Measurements from ENCODE around the gene MOCS1.

The MOCS1 gene

DNA sequence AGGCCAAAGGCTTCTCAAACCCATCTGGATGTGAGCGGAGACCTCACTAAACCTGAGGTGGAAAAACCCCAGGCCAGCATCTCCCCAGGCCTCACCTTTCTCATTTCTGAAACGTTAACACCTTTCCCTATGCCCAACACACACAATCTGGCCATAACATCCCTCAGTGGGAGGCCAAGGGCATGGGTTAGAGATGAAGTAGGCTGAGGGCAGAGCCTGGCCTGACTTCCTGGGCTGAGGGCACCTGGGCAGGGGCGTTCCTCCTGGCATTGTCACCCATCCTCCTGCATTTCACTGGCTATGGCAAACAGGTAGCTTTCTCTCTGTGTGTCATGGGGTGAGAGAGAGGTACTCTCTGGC, 8.4 kb downstream of the MOCS1 start:
- DNase-seq: no peak

DNA sequence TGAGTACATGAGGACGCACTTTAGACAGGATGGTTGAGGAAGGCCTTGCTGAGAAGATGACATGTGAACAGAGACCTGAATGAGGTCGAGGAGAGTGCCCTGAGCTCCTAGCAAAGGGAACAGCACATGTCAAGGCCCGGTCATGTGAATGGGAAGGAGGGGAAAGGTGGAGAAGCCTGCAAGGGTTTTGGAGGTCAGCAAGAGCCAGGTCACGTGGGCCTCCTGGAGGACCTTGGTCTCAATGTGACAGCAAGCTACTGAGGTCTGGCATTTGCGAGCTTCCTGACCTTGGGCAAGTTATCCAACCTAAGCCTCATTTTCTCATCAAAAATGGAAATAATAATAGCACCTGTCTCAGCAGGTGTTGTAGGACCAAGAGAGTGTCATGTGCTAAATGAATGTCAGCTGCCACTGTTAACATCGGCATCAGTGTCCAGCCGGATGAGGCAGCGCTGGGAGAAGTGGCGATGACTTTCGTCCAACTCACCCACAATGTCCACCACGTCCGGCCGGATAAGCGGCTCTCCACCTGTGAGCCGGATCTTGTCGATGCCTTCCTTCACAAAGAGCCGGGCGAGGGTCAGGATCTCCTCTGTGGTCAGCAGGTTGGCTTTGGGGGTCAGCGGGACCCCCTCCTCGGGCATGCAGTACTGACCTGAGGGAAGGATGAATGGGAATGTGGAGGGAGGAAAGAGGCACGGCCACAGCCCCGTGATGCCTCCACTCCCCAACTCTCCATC, 8.9 kb downstream of the MOCS1 start:
- H3K36me3 ChIP-seq (ENCODE audit: control insufficient read depth, insufficient read depth, low read length): no peaks in the 10 kb centered on the region

More for the DNA sequence above, 8.4 kb downstream of the MOCS1 start:
- Histone ChIP-seq H3K27ac (ENCODE audit: insufficient read depth, low read length, poor library complexity, severe bottlenecking) (no peak overlapping the region), H3K36me3 (ENCODE audit: control insufficient read depth, insufficient read depth, low read length) (no peaks in the 10 kb centered on the region), H3K27me3 (replicated peaks; ENCODE audit: control insufficient read depth, insufficient read depth, low read length, poor library complexity, severe bottlenecking) (no peaks in the 10 kb centered on the region), H3K4me1 (ENCODE audit: control insufficient read depth, insufficient read depth, low read length, poor library complexity, severe bottlenecking) (no peaks in the 10 kb centered on the region), H3K4me3 (ENCODE audit: insufficient read depth, low read depth, low read length, poor library complexity, severe bottlenecking) (no peak overlapping the region), H3K9me3 (ENCODE audit: control insufficient read depth, low read length) (no peaks in the 10 kb centered on the region)

DNA sequence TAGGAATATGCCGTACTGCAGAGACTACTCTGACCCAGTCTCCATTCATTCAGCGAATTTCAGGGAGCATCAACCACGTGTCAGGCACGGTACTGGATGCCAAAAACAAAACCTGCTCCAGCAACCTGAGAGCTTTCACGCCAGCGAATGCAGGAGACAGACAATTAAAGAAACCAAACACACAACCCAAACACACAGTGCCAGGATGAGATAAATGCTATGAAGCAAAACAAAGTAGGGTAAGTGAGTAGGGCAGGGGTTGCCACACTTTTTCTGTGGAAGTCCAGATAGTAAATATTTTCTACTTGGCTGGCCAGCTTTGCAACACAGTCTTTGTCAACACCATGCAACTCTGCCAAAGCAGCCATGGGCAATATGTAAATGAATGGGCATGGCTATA, 10.0 kb downstream of the MOCS1 start:
- no peak for DNase-seq
- Histone ChIP-seq H3K27me3 (replicated peaks; ENCODE audit: control insufficient read depth, insufficient read depth, low read length, poor library complexity, severe bottlenecking) (no peaks in the 10 kb centered on the region), H3K36me3 (ENCODE audit: control insufficient read depth, insufficient read depth, low read length) (no peaks in the 10 kb centered on the region), H3K4me3 (ENCODE audit: insufficient read depth, low read depth, low read length, poor library complexity, severe bottlenecking) (no peak overlapping the region), H3K4me1 (ENCODE audit: control insufficient read depth, insufficient read depth, low read length, poor library complexity, severe bottlenecking) (no peaks in the 10 kb centered on the region), H3K9me3 (ENCODE audit: control insufficient read depth, low read length) (no peaks in the 10 kb centered on the region), H3K27ac (ENCODE audit: insufficient read depth, low read length, poor library complexity, severe bottlenecking) (no peak overlapping the region)

More for the DNA sequence above, 8.9 kb downstream of the MOCS1 start:
- Histone ChIP-seq H3K27me3 (replicated peaks; ENCODE audit: control insufficient read depth, insufficient read depth, low read length, poor library complexity, severe bottlenecking) (no peaks in the 10 kb centered on the region), H3K4me3 (ENCODE audit: insufficient read depth, low read depth, low read length, poor library complexity, severe bottlenecking) (no peak overlapping the region), H3K9me3 (ENCODE audit: control insufficient read depth, low read length) (no peaks in the 10 kb centered on the region), H3K4me1 (ENCODE audit: control insufficient read depth, insufficient read depth, low read length, poor library complexity, severe bottlenecking) (no peaks in the 10 kb centered on the region), H3K27ac (ENCODE audit: insufficient read depth, low read length, poor library complexity, severe bottlenecking) (no peak overlapping the region)
- no peak for DNase-seq

DNA sequence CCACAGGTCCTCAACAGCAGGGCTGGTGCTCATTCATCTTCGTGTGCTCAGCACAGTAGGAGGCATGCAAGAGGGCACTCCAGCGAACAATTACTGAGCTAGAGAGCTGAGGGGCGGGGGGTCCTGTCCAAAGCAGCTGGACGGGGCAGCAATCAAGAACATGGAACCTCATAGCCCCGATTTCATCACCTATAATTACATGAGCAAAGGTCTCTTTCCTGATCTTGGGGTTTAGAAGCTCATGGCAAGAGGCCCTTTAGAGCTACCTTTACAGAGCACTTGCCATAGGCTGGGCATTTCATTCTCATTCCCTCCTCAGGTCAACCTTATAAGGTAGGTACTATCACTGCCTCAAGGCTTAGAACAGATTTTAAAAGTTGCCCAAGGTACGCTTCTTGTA, 10.4 kb downstream of the MOCS1 start:
- H3K4me1 ChIP-seq (ENCODE audit: control insufficient read depth, insufficient read depth, low read length, poor library complexity, severe bottlenecking): no peaks in the 10 kb centered on the region
- no peak overlapping the region for H3K27ac ChIP-seq (ENCODE audit: insufficient read depth, low read length, poor library complexity, severe bottlenecking)
- DNase-seq: no peak
- no peaks in the 10 kb centered on the region for H3K9me3 ChIP-seq (ENCODE audit: control insufficient read depth, low read length)
- no peaks in the 10 kb centered on the region for H3K36me3 ChIP-seq (ENCODE audit: control insufficient read depth, insufficient read depth, low read length)
- no peak overlapping the region for H3K4me3 ChIP-seq (ENCODE audit: insufficient read depth, low read depth, low read length, poor library complexity, severe bottlenecking)
- no peaks in the 10 kb centered on the region for H3K27me3 ChIP-seq (replicated peaks; ENCODE audit: control insufficient read depth, insufficient read depth, low read length, poor library complexity, severe bottlenecking)

DNA sequence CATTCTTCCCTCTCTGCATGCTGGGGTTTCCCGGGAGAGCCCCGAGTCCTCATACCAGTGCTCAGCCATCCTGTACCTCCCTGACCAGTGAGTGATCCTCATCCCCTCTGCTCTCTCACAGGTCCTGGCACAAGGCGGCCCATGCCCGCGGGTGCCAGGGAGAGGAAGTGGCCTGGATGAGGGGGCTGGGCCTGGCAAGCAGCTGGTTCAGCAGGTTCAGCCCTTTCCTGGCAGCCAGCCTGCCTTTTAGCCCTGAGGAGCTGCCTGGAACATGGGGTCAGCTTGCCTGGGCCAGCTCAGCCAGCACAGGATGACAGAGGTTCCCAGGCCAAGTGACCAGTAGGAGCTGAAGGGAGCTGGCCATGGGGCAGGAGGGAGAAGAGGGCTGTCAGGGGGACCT, 10.9 kb downstream of the MOCS1 start:
- H3K27ac ChIP-seq (ENCODE audit: insufficient read depth, low read length, poor library complexity, severe bottlenecking): no peak overlapping the region

DNA sequence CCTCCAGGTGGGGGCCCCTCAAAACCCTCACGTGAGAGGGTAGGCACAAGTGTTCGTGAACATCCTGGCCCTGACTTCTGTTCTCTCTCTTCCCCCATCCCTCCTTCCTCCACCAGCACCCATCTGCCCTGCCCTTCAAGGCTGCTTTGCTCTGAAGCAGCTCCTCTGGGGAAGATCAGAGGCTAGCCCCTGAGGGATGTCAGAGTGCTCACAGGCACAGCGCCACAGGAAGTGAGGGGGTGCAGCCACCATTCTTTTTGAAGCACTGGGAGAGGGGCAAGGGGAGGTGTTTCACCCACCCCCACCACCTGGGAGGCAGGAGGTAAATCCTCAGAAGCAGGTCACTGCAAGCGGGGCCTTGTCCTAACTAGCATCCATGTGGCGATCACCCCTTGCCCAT, 11.4 kb downstream of the MOCS1 start:
- Histone ChIP-seq H3K9me3 (ENCODE audit: control insufficient read depth, low read length) (no peaks in the 10 kb centered on the region), H3K36me3 (ENCODE audit: control insufficient read depth, insufficient read depth, low read length) (no peaks in the 10 kb centered on the region), H3K27me3 (replicated peaks; ENCODE audit: control insufficient read depth, insufficient read depth, low read length, poor library complexity, severe bottlenecking) (no peaks in the 10 kb centered on the region), H3K27ac (ENCODE audit: insufficient read depth, low read length, poor library complexity, severe bottlenecking) (no peak overlapping the region), H3K4me3 (ENCODE audit: insufficient read depth, low read depth, low read length, poor library complexity, severe bottlenecking) (no peak overlapping the region), H3K4me1 (ENCODE audit: control insufficient read depth, insufficient read depth, low read length, poor library complexity, severe bottlenecking) (no peaks in the 10 kb centered on the region)
- DNase-seq: no peak

More for the DNA sequence above, 10.9 kb downstream of the MOCS1 start:
- Histone ChIP-seq H3K9me3 (ENCODE audit: control insufficient read depth, low read length) (no peaks in the 10 kb centered on the region), H3K36me3 (ENCODE audit: control insufficient read depth, insufficient read depth, low read length) (no peaks in the 10 kb centered on the region), H3K4me3 (ENCODE audit: insufficient read depth, low read depth, low read length, poor library complexity, severe bottlenecking) (no peak overlapping the region), H3K4me1 (ENCODE audit: control insufficient read depth, insufficient read depth, low read length, poor library complexity, severe bottlenecking) (no peaks in the 10 kb centered on the region), H3K27me3 (replicated peaks; ENCODE audit: control insufficient read depth, insufficient read depth, low read length, poor library complexity, severe bottlenecking) (no peaks in the 10 kb centered on the region)
- DNase-seq: no peak

DNA sequence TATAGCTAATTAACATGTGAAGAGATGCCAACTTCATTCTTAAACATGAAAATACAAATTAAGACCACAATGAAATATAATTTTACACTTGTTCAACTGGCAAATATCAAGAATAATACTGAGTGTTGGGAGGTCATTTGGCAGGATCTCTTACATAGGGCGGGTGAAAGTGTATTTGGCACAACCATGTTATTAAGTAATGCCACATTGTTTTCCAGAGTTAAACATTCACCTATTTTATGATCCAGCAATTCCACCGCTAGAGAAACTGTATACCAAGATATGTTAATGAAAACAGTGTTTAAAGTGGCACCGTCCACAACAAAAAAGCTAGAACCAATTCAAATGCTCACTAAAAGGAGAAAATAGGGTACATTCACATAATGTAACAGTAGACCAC, 14.1 kb downstream of the MOCS1 start:
- no peaks in the 10 kb centered on the region for H3K36me3 ChIP-seq (ENCODE audit: control insufficient read depth, insufficient read depth, low read length)

DNA sequence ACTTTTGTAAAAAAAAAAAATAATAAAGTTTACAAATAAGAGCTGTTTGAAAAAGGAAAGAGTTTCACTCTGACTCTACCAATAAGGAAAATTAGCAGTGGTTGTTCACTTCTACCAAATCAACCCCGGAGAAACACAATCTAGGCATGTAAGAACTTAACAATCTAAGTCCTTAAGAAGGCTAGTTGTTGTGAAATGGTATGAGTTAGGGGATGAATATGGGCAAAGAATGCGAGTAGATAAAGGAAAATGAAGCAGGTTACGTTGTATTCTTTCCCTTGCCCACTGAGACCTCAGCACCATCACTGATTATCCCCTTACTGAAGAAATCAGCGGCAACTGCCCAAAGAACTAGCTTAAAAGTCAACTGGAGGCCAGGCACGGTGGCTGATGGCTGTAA, 15.4 kb downstream of the MOCS1 start:
- no peaks in the 10 kb centered on the region for H3K9me3 ChIP-seq (ENCODE audit: control insufficient read depth, low read length)
- no peak overlapping the region for H3K4me3 ChIP-seq (ENCODE audit: insufficient read depth, low read depth, low read length, poor library complexity, severe bottlenecking)
- DNase-seq: no peak
- H3K36me3 ChIP-seq (ENCODE audit: control insufficient read depth, insufficient read depth, low read length): no peaks in the 10 kb centered on the region
- no peak overlapping the region for H3K27ac ChIP-seq (ENCODE audit: insufficient read depth, low read length, poor library complexity, severe bottlenecking)
- no peaks in the 10 kb centered on the region for H3K27me3 ChIP-seq (replicated peaks; ENCODE audit: control insufficient read depth, insufficient read depth, low read length, poor library complexity, severe bottlenecking)
- H3K4me1 ChIP-seq (ENCODE audit: control insufficient read depth, insufficient read depth, low read length, poor library complexity, severe bottlenecking): no peaks in the 10 kb centered on the region

More for the DNA sequence above, 14.1 kb downstream of the MOCS1 start:
- no peak for DNase-seq
- Histone ChIP-seq H3K4me3 (ENCODE audit: insufficient read depth, low read depth, low read length, poor library complexity, severe bottlenecking) (no peak overlapping the region), H3K9me3 (ENCODE audit: control insufficient read depth, low read length) (no peaks in the 10 kb centered on the region), H3K27me3 (replicated peaks; ENCODE audit: control insufficient read depth, insufficient read depth, low read length, poor library complexity, severe bottlenecking) (no peaks in the 10 kb centered on the region), H3K4me1 (ENCODE audit: control insufficient read depth, insufficient read depth, low read length, poor library complexity, severe bottlenecking) (no peaks in the 10 kb centered on the region), H3K27ac (ENCODE audit: insufficient read depth, low read length, poor library complexity, severe bottlenecking) (no peak overlapping the region)

DNA sequence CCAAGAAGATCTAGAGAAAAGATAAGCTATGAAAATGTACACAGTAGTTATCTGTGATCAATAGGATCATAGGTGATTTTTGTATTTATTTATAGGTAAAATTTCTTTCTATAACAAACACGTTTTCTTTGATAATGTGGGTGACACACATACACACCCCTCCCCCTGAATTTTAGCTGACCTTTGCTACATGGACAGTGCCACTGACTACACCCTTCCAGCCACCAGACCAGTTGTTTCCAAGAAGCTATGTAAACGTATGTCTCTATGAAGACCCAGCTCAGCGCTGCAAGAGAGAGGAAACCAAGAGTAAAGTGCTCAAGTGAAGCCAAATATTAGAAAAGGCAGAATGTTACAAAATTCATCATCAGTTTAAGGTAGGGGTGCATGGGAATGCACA, 16.3 kb downstream of the MOCS1 start:
- Histone ChIP-seq H3K4me1 (ENCODE audit: control insufficient read depth, insufficient read depth, low read length, poor library complexity, severe bottlenecking) (no peaks in the 10 kb centered on the region), H3K9me3 (ENCODE audit: control insufficient read depth, low read length) (no peaks in the 10 kb centered on the region), H3K36me3 (ENCODE audit: control insufficient read depth, insufficient read depth, low read length) (no peaks in the 10 kb centered on the region), H3K27me3 (replicated peaks; ENCODE audit: control insufficient read depth, insufficient read depth, low read length, poor library complexity, severe bottlenecking) (no peaks in the 10 kb centered on the region), H3K4me3 (ENCODE audit: insufficient read depth, low read depth, low read length, poor library complexity, severe bottlenecking) (no peak overlapping the region), H3K27ac (ENCODE audit: insufficient read depth, low read length, poor library complexity, severe bottlenecking) (no peak overlapping the region)
- DNase-seq: no peak

DNA sequence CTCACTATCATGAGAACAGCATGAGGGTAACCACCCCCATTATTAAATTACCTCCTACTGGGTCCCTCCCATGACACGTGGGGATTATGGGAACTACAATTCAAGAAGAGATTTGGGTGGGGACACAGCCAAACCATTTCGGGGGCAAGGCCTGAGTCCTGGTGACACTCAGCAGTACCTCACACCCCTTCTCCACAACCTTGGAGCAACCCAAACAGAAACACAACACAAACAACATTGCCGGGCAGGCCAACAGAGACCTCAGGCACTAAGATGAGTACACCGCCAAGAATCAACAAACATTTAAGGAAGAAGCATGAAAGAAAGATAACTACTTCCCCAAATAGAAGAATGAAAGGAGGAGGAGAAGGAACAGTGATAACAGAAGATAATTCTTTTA, 16.9 kb downstream of the MOCS1 start:
- Histone ChIP-seq H3K27me3 (replicated peaks; ENCODE audit: control insufficient read depth, insufficient read depth, low read length, poor library complexity, severe bottlenecking) (no peaks in the 10 kb centered on the region), H3K9me3 (ENCODE audit: control insufficient read depth, low read length) (no peaks in the 10 kb centered on the region), H3K4me3 (ENCODE audit: insufficient read depth, low read depth, low read length, poor library complexity, severe bottlenecking) (no peak overlapping the region), H3K27ac (ENCODE audit: insufficient read depth, low read length, poor library complexity, severe bottlenecking) (no peak overlapping the region), H3K36me3 (ENCODE audit: control insufficient read depth, insufficient read depth, low read length) (no peaks in the 10 kb centered on the region), H3K4me1 (ENCODE audit: control insufficient read depth, insufficient read depth, low read length, poor library complexity, severe bottlenecking) (no peaks in the 10 kb centered on the region)
- DNase-seq: no peak
